A549 (cell line): ENCODE results near the gene SLC25A25.

ENCODE experiments used
- TF ChIP-seq, protein P1 (sequence below): fragments of >200 bp; sonication (Bioruptor Twin); formaldehyde crosslinking; IDR thresholded peaks from 3 replicates; pipeline ENCODE4 v1.5.1; 2016
- TF ChIP-seq, protein P2 (sequence below): fragments of 200-600 bp; sonication (generic); IDR thresholded peaks from 2 replicates; pipeline ENCODE4 v1.6.1; 2016; ENCODE audit warnings: antibody characterized with exemption, mild to moderate bottlenecking, moderate library complexity

DNA sequence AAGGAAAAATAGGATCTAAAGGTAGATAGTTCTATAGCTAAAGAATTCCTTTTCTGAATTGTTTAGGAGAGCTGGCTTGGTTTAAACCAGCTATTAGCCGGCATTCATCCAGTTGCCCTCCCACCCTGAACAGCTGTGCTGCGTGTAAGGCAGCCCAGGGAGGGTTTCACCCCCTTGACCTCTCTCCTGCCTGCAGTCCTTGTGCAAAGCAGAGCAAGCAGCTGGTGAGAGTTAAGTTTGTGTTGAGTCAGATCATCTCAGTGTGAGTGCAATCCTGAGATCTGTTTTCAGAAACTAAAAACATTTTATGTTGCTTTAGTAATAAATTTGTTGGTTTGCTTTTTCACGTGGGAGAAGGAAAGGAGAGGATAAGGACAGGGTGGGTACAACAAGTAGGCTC is 13.0 kb downstream of the SLC25A25 start:
- TF ChIP-seq, protein P1, sequence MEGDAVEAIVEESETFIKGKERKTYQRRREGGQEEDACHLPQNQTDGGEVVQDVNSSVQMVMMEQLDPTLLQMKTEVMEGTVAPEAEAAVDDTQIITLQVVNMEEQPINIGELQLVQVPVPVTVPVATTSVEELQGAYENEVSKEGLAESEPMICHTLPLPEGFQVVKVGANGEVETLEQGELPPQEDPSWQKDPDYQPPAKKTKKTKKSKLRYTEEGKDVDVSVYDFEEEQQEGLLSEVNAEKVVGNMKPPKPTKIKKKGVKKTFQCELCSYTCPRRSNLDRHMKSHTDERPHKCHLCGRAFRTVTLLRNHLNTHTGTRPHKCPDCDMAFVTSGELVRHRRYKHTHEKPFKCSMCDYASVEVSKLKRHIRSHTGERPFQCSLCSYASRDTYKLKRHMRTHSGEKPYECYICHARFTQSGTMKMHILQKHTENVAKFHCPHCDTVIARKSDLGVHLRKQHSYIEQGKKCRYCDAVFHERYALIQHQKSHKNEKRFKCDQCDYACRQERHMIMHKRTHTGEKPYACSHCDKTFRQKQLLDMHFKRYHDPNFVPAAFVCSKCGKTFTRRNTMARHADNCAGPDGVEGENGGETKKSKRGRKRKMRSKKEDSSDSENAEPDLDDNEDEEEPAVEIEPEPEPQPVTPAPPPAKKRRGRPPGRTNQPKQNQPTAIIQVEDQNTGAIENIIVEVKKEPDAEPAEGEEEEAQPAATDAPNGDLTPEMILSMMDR = no peak
- TF ChIP-seq, protein P2, sequence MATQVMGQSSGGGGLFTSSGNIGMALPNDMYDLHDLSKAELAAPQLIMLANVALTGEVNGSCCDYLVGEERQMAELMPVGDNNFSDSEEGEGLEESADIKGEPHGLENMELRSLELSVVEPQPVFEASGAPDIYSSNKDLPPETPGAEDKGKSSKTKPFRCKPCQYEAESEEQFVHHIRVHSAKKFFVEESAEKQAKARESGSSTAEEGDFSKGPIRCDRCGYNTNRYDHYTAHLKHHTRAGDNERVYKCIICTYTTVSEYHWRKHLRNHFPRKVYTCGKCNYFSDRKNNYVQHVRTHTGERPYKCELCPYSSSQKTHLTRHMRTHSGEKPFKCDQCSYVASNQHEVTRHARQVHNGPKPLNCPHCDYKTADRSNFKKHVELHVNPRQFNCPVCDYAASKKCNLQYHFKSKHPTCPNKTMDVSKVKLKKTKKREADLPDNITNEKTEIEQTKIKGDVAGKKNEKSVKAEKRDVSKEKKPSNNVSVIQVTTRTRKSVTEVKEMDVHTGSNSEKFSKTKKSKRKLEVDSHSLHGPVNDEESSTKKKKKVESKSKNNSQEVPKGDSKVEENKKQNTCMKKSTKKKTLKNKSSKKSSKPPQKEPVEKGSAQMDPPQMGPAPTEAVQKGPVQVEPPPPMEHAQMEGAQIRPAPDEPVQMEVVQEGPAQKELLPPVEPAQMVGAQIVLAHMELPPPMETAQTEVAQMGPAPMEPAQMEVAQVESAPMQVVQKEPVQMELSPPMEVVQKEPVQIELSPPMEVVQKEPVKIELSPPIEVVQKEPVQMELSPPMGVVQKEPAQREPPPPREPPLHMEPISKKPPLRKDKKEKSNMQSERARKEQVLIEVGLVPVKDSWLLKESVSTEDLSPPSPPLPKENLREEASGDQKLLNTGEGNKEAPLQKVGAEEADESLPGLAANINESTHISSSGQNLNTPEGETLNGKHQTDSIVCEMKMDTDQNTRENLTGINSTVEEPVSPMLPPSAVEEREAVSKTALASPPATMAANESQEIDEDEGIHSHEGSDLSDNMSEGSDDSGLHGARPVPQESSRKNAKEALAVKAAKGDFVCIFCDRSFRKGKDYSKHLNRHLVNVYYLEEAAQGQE = no peak
